ENCODE results near the gene TOP2B. TPM values are rescaled to one million over a fixed set of nuclear protein-coding genes. Genes with fewer than 3 reads are reported as not detected.
A peak's percentile ranks its signal among the peaks of the same experiment; 100 is the strongest.

TOP2B gene
- total and polyA plus RNA-seq, 5 donors = 63.6 to 112 (median 99.9) TPM

DNA sequence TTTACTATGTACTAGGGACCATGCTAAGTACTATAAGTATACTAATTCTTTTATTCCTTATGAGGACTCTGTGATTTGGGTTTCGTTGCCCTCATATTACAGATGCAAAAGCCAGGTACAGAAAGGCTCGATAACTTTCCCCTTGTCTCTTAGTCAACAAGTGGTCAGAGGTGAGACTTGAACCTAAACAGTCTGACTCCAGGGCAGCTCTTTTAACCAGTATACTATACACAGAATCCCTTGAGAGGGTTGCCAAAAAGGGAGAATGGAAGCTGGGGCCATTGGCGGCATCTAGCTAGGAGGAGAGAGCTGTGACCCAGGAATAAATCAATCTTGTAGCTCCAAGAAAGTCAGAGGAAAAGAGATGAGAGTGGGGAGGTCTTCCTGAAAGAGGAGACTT is 92.4 kb downstream of the TOP2B start:
- no peak for ATAC-seq
- DNase-seq = no peak
- no peak overlapping the region for H3K4me3 ChIP-seq (ENCODE audit: low read length)
- WGBS = 92% methylated on average over 3 of the region's 3 CpGs
- H3K27ac ChIP-seq (ENCODE audit: low read length) = peak overlapping the region; percentile 25
- H3K27me3 ChIP-seq (ENCODE audit: control insufficient read depth, insufficient read depth) = no peaks in the 10 kb centered on the region
- peaks cover 5% of the 10 kb centered on the region for H3K4me1 ChIP-seq (ENCODE audit: control insufficient read depth, insufficient read depth, low read length)
- intact Hi-C loops (cut with DNase I) = no loop called here
- H3K9me3 ChIP-seq (ENCODE audit: control insufficient read depth, low read length) = no peaks in the 10 kb centered on the region

DNA sequence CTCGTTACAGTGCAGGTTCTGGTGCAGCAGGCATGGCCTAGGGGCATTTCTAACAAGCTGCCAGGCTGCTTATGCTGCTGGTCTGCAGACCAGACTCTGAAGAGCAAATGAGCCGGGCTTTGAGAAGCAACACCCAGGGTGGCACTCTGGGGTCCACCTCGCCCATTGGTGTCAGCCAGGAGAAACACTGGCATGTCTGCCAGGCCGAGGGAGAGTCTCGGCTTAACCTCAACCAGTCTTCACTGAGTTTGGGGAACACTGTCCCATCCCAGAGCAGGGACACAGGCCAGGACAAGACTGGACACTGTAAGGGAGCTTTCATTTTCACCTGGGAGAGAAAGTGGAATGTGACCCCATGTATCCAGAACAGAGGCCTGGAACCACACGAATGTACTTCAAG is 93.4 kb downstream of the TOP2B start:
- no peak overlapping the region for H3K4me3 ChIP-seq (ENCODE audit: low read length)
- H3K27me3 ChIP-seq (ENCODE audit: control insufficient read depth, insufficient read depth) = no peaks in the 10 kb centered on the region
- H3K27ac ChIP-seq (ENCODE audit: low read length) = no peak overlapping the region
- DNase-seq (no peak), ATAC-seq (no peak)
- WGBS = 92% methylated on average over 6 of the region's 6 CpGs
- intact Hi-C loops (cut with DNase I) = no loop called here
- H3K4me1 ChIP-seq (ENCODE audit: control insufficient read depth, insufficient read depth, low read length) = peaks cover 9% of the 10 kb centered on the region
- H3K9me3 ChIP-seq (ENCODE audit: control insufficient read depth, low read length) = no peaks in the 10 kb centered on the region

DNA sequence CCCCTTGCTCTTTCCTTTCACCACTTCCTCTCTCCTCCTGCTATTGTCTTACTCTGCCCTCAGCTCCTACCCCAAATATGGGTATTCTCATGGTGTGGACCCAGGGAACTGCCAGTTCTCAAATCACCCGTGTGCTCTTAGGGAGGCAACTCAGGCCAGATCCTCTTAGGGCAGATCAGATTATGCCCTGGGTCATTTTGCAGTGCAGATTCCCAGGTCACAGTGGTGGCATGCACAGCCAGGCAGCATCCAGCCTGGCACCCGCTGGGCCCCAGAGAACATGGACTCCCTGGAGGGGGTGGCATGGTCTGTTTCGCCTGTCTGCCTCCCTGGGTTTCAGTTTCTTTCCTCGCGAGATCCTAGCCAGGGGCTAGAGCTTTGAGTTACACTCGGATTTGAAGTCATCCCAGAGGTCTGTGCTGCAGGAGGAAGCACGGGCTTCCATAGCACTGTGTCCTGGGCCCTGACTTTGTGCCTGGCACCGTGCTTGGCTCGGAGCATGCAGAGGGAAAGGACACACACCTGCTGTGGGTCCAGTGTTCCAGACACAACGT is 96.1 kb downstream of the TOP2B start:
- Histone ChIP-seq H3K27me3 (ENCODE audit: control insufficient read depth, insufficient read depth) (no peaks in the 10 kb centered on the region), H3K4me1 (ENCODE audit: control insufficient read depth, insufficient read depth, low read length) (peaks cover 9% of the 10 kb centered on the region), H3K4me3 (ENCODE audit: low read length) (no peak overlapping the region), H3K9me3 (ENCODE audit: control insufficient read depth, low read length) (no peaks in the 10 kb centered on the region), H3K27ac (ENCODE audit: low read length) (no peak overlapping the region)
- ATAC-seq (peak; percentile 25 to 59), DNase-seq (no peak)
- 80% methylated on average over 10 of the region's 10 CpGs for WGBS
- intact Hi-C loops (cut with DNase I) = no loop called here

DNA sequence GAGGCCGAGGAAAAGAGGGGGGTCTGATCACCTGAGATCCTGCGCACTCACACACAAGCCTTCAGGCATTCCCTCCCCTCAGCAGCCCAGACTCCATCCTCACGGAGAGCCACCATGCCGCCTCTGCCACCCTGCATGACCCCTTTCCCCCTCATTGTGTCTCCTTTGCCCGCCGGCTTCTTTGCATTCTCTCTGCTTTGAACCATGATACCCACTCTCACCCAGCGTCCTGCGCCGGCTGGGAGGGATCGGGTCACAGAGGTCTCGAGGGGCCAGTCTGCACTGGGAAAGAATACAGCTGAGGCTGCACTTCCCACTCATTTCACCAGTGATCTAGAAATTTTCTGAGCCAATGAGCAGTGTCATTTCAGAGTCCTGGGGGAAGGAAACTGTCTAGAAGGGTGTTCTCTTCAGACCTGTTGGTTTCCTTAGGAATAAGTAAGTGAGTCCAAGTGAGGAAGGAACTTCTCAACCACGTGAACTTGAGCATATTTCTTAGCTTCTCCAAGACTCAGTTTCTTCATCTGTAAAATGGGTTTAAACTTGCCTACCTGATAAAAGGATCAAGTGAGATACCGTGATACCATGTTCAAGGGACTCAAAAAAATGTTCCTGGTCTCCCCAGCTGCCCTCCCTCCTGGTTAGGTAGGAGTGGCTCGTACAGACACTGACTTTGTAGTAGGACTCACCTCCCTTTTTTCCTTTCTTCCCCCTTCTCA is 96.7 kb downstream of the TOP2B start:
- intact Hi-C loops (cut with DNase I) = no loop called here
- no peak overlapping the region for H3K4me3 ChIP-seq (ENCODE audit: low read length)
- 93% methylated on average over 14 of the region's 14 CpGs for WGBS

DNA sequence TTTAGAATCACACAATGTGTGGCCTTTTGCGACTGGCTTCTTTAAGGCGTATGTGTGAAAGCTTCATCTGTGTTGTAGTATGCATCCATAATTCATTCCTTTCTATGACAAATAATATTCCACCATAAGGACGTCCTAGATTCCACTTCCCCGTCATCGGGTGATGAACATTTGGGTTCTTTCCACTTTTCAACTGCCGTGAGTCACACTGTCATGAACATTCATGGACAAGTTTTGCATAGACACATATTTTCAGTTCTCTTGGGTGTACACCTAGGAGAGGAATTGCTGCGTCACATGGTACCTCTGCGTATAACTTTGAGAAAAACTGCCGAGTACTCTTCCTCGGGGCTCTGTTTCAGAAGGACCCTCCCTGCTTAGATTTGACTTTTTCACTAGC is 97.3 kb downstream of the TOP2B start:
- WGBS = 83% methylated on average over 10 of the region's 10 CpGs
- no peak for ATAC-seq
- H3K27me3 ChIP-seq (ENCODE audit: control insufficient read depth, insufficient read depth) = no peaks in the 10 kb centered on the region
- no peaks in the 10 kb centered on the region for H3K9me3 ChIP-seq (ENCODE audit: control insufficient read depth, low read length)
- no peak for DNase-seq
- H3K27ac ChIP-seq (ENCODE audit: low read length) = peak overlapping the region; percentile 25
- intact Hi-C loops (cut with DNase I) = no loop called here
- H3K4me3 ChIP-seq (ENCODE audit: low read length) = no peak overlapping the region
- peaks cover 9% of the 10 kb centered on the region for H3K4me1 ChIP-seq (ENCODE audit: control insufficient read depth, insufficient read depth, low read length)

More for the DNA sequence above, 96.7 kb downstream of the TOP2B start:
- peaks cover 9% of the 10 kb centered on the region for H3K4me1 ChIP-seq (ENCODE audit: control insufficient read depth, insufficient read depth, low read length)
- H3K9me3 ChIP-seq (ENCODE audit: control insufficient read depth, low read length) = no peaks in the 10 kb centered on the region
- no peaks in the 10 kb centered on the region for H3K27me3 ChIP-seq (ENCODE audit: control insufficient read depth, insufficient read depth)
- peak overlapping the region; percentile 25 for H3K27ac ChIP-seq (ENCODE audit: low read length)
- DNase-seq (no peak), ATAC-seq (no peak)

DNA sequence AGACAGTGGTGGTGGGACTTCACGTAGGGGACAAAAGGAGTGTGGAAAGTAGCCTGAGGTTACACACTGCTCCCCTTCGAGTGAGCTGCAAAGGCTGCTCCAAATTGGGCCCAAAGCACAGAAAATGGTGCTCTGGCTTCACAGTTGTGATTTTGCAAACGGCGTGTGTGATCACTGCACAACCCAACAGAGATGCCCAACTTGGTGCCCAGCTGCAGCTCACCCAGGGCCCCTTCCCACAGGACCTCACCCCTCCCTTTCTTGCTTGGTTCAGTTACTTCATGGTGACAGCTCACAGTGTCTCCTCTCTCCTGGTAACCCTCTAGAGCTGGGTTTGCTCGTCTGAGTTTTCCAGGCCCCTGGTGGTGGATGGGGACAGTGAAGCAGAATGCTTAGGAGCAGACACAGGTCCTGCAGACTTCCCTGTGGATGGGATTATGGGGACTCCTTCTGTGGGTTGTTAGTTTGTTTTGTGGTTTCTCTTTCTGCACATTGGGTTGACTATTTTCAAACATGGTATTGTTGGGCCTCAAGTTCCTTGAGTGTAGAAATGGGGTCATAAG is 98.3 kb downstream of the TOP2B start:
- peak overlapping the region; percentile 13 for H3K27ac ChIP-seq (ENCODE audit: low read length)
- DNase-seq (no peak), ATAC-seq (no peak)
- H3K4me3 ChIP-seq (ENCODE audit: low read length) = no peak overlapping the region
- intact Hi-C loops (cut with DNase I) = no loop called here
- peaks cover 10% of the 10 kb centered on the region for H3K4me1 ChIP-seq (ENCODE audit: control insufficient read depth, insufficient read depth, low read length)
- H3K9me3 ChIP-seq (ENCODE audit: control insufficient read depth, low read length) = no peaks in the 10 kb centered on the region
- no peaks in the 10 kb centered on the region for H3K27me3 ChIP-seq (ENCODE audit: control insufficient read depth, insufficient read depth)
- 79% methylated on average over 5 of the region's 5 CpGs for WGBS

DNA sequence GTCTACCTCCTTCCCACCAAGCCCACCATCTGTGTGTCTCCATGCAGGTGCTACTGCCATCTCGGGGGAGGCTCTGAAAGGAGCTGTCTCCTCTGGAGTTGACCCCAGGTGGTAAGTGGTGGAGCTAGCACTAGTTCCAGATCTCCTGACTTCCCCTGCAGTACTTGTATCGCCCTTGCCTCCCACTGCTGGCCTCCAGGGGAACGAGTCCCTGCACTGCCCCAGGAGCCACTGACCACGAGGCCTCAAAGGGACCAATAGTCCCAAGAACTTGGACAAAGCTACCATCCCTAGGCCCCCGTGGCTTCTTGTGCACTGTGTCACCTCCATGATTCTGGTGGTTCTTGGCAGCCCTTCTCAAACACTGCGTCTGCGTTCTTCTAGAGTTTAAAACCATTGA is 98.9 kb downstream of the TOP2B start:
- intact Hi-C loops (cut with DNase I) = no loop called here
- Histone ChIP-seq H3K27me3 (ENCODE audit: control insufficient read depth, insufficient read depth) (no peaks in the 10 kb centered on the region), H3K4me3 (ENCODE audit: low read length) (no peak overlapping the region), H3K27ac (ENCODE audit: low read length) (no peak overlapping the region), H3K4me1 (ENCODE audit: control insufficient read depth, insufficient read depth, low read length) (peaks cover 12% of the 10 kb centered on the region), H3K9me3 (ENCODE audit: control insufficient read depth, low read length) (no peaks in the 10 kb centered on the region)
- no peak for ATAC-seq
- 91% methylated on average over 7 of the region's 7 CpGs for WGBS
- no peak for DNase-seq

DNA sequence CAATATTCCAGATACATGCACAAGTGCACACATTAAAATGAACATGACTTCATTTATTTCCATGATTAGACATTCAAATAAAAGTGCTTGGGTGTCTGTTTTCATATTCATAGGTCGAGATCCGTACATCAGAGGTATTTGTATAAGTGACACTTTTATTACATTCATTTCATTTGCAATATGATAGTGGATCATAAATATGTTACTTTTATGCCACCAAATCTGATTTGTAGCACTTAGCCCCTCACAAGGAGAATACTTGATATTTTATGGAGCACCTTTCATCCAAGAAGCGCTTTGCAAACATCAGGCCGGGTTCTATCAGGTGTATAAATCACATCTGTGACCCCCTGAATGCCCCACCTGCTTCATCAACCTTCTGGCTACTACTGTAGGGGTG is 100.6 kb downstream of the TOP2B start:
- 94% methylated on average over 4 of the region's 4 CpGs for WGBS
- Histone ChIP-seq H3K27ac (ENCODE audit: low read length) (no peak overlapping the region), H3K4me3 (ENCODE audit: low read length) (no peak overlapping the region), H3K4me1 (ENCODE audit: control insufficient read depth, insufficient read depth, low read length) (peaks cover 12% of the 10 kb centered on the region), H3K27me3 (ENCODE audit: control insufficient read depth, insufficient read depth) (no peaks in the 10 kb centered on the region), H3K9me3 (ENCODE audit: control insufficient read depth, low read length) (no peaks in the 10 kb centered on the region)
- DNase-seq = no peak
- no peak for ATAC-seq
- intact Hi-C loops (cut with DNase I) = no loop called here

DNA sequence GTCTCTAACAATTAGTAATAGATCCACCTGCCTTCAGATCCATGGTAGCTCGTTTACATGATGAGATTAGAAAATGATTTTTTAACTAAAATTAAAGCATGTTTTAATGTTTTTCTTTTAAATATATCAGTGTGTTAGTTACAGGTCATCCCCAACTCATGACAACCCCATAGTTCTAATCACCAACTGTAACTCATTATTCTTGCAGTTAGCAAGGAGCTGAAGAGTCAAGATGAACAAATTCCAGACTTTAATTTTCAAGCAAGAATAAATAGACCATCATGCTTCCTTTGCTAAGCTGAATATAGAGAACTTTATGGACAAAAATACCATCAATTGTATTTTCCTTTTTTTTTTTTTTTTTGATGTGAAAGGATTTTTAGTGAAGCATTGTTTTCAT is 101.1 kb downstream of the TOP2B start:
- DNase-seq = no peak
- Histone ChIP-seq H3K4me3 (ENCODE audit: low read length) (no peak overlapping the region), H3K4me1 (ENCODE audit: control insufficient read depth, insufficient read depth, low read length) (peaks cover 12% of the 10 kb centered on the region), H3K9me3 (ENCODE audit: control insufficient read depth, low read length) (no peaks in the 10 kb centered on the region), H3K27me3 (ENCODE audit: control insufficient read depth, insufficient read depth) (no peaks in the 10 kb centered on the region), H3K27ac (ENCODE audit: low read length) (no peak overlapping the region)
- intact Hi-C loops (cut with DNase I) = no loop called here
- ATAC-seq = no peak
- 80% methylated on average over 1 of the region's 1 CpG for WGBS

DNA sequence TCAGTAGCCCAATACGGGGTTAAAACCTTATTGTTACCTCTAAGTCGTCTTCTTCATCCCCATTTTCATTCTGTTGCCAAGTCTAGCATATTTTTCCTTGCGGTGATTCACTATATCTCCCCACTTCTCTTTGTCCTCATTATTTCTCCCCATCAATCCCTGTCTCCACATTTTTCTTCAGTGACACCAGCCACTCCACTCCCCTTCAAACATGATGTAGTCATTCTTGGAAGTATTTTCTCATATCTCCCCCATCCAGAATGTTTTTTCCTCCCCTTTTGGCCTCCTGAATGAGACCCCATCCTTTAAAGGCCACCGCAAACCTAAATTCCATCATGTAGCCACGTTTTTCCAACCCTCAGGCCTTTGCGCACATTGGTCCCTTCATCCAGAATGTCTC is 105.9 kb downstream of the TOP2B start:
- WGBS = 72% methylated on average over 6 of the region's 6 CpGs
- H3K27me3 ChIP-seq (ENCODE audit: control insufficient read depth, insufficient read depth) = no peaks in the 10 kb centered on the region
- H3K27ac ChIP-seq (ENCODE audit: low read length) = no peak overlapping the region

DNA sequence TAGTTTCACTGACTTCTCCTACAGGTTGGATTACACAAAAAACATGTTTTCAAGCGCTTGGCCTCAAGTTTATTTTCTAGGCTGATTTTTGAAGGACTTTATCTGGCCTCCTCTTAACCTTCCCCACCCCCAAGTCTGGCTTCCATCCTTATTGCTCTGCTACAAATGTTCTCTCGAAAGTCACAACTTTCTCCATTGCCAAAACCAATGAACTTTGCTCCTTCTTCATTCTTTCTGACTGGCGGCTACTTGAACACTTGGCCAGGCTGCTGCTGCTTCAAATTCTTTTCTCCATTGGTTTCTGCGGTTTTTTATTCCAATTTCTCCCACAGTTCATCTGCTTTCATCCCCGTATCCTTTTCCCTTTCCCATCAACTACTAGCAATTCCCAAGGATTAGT is 106.6 kb downstream of the TOP2B start:
- H3K4me1 ChIP-seq (ENCODE audit: control insufficient read depth, insufficient read depth, low read length) = peaks cover 13% of the 10 kb centered on the region
- no peaks in the 10 kb centered on the region for H3K9me3 ChIP-seq (ENCODE audit: control insufficient read depth, low read length)
- intact Hi-C loops (cut with DNase I) = no loop called here
- 34% methylated on average over 5 of the region's 5 CpGs for WGBS
- peak in 1 of 3 donors; percentile 77 for DNase-seq
- peak overlapping the region; percentile 88 for H3K27ac ChIP-seq (ENCODE audit: low read length)
- H3K27me3 ChIP-seq (ENCODE audit: control insufficient read depth, insufficient read depth) = no peaks in the 10 kb centered on the region
- H3K4me3 ChIP-seq (ENCODE audit: low read length) = no peak overlapping the region
- ATAC-seq = peak; percentile 59 to 74

More for the DNA sequence above, 105.9 kb downstream of the TOP2B start:
- ATAC-seq (no peak), DNase-seq (no peak)
- intact Hi-C loops (cut with DNase I) = no loop called here
- H3K4me1 ChIP-seq (ENCODE audit: control insufficient read depth, insufficient read depth, low read length) = peaks cover 13% of the 10 kb centered on the region
- no peaks in the 10 kb centered on the region for H3K9me3 ChIP-seq (ENCODE audit: control insufficient read depth, low read length)
- no peak overlapping the region for H3K4me3 ChIP-seq (ENCODE audit: low read length)
